IMR-90 (cell line): ENCODE data around the gene MRPL10. TPM values are rescaled to one million over a fixed set of nuclear protein-coding genes. Genes with fewer than 3 reads are reported as not detected.

Source experiments
- ATAC-seq: fragments of 200-7000 bp; cut with Tn5 transposase; 2 replicates; pipeline ENCODE4 v1.9.1; 2020; ENCODE audit warnings: low read depth, mild to moderate bottlenecking, moderate library complexity
- BruUV-seq: library from RNA; stranded (reverse); fragments of 400-500 nt; replicated peaks from 2 replicates; lab custom pipeline; 2021; lab: Mats Ljungman, UMichigan
- CTCF ChIA-PET: fragments of 300-600 bp; formaldehyde crosslinking; extraction: SDS; loops from one replicate; lab custom pipeline; 2021; ENCODE audit warnings: antibody characterized with exemption; lab: Yijun Ruan, JAX
- POLR2A ChIA-PET: fragments of 300-600 bp; sonication (Branson Sonifier 250); formaldehyde crosslinking; loops from one replicate; lab custom pipeline; 2022; ENCODE audit warnings: antibody characterized with exemption; ENCODE audit not compliant: unreplicated experiment; lab: Charles Lee
- DNase-seq: peaks from one replicate; pipeline ENCODE4 v3.0.0; 2013
- H2AFZ ChIP-seq: replicated peaks from 2 replicates; pipeline ENCODE3; 2013; ENCODE audit warnings: low read length, mild to moderate bottlenecking; ENCODE audit not compliant: poor library complexity
- H2AK5ac ChIP-seq: 2 replicates; pipeline ENCODE4 v1.6.1; 2013; ENCODE audit warnings: low read depth, low read length, inconsistent platforms
- H2AK9ac ChIP-seq: replicated peaks from 2 replicates; pipeline ENCODE3; 2013; ENCODE audit warnings: mild to moderate bottlenecking, low read depth, low read length, moderate library complexity; ENCODE audit not compliant: poor library complexity
- H2BK120ac ChIP-seq: 2 replicates; pipeline ENCODE4 v1.6.1; 2013; ENCODE audit warnings: low read depth, low read length, inconsistent platforms
- H2BK15ac ChIP-seq: 3 replicates; pipeline ENCODE4 v1.6.1; 2013; ENCODE audit warnings: low read depth, low read length, inconsistent platforms
- H2BK20ac ChIP-seq: 2 replicates; pipeline ENCODE4 v1.6.1; 2013; ENCODE audit warnings: low read depth, mild to moderate bottlenecking, inconsistent platforms, low read length, moderate library complexity
- H2BK5ac ChIP-seq: 2 replicates; pipeline ENCODE4 v1.6.1; 2013; ENCODE audit warnings: mild to moderate bottlenecking, low read depth, low read length, inconsistent platforms; ENCODE audit not compliant: poor library complexity, severe bottlenecking
- H3K14ac ChIP-seq: replicated peaks from 2 replicates; pipeline ENCODE4 v1.6.1; 2013; ENCODE audit warnings: low read depth, low read length, inconsistent platforms
- H3K18ac ChIP-seq: 2 replicates; pipeline ENCODE4 v1.6.1; 2013; ENCODE audit warnings: low read depth, low read length, control low read depth
- H3K23ac ChIP-seq: 2 replicates; pipeline ENCODE4 v1.6.1; 2013; ENCODE audit warnings: low read depth, low read length, inconsistent platforms
- H3K27ac ChIP-seq: 2 replicates; pipeline ENCODE4 v1.5.1; 2013; ENCODE audit warnings: mild to moderate bottlenecking, control low read depth, low read length; ENCODE audit not compliant: insufficient read depth
- H3K27me3 ChIP-seq: 2 replicates; pipeline ENCODE4 v1.6.1; 2013; ENCODE audit warnings: low read length; ENCODE audit not compliant: control insufficient read depth, insufficient read depth
- H3K36me3 ChIP-seq: 2 replicates; pipeline ENCODE4 v1.6.1; 2013; ENCODE audit warnings: low read length, mixed read lengths; ENCODE audit not compliant: control insufficient read depth, insufficient read depth
- H3K4ac ChIP-seq: 2 replicates; pipeline ENCODE4 v1.6.1; 2013; ENCODE audit warnings: low read depth, low read length, inconsistent platforms
- H3K4me1 ChIP-seq: 2 replicates; pipeline ENCODE4 v1.6.1; 2013; ENCODE audit warnings: low read length, mixed read lengths; ENCODE audit not compliant: control insufficient read depth, insufficient read depth
- H3K4me2 ChIP-seq: 2 replicates; pipeline ENCODE4 v1.6.1; 2013; ENCODE audit warnings: low read depth, mild to moderate bottlenecking, control low read depth, low read length, moderate library complexity
- H3K4me3 ChIP-seq: 2 replicates; pipeline ENCODE4 v1.5.1; 2013; ENCODE audit warnings: low read depth, mild to moderate bottlenecking, control low read depth, low read length, moderate library complexity; ENCODE audit not compliant: insufficient read depth
- H3K56ac ChIP-seq: 2 replicates; pipeline ENCODE4 v1.6.1; 2013; ENCODE audit warnings: low read length, inconsistent platforms; ENCODE audit not compliant: insufficient read depth; ENCODE audit errors: extremely low read depth
- H3K79me1 ChIP-seq, 2 experiments: 2 replicates each; pipeline ENCODE4 v1.6.1; 2013; ENCODE audit warnings: low read length in 2 of 2, inconsistent platforms in 1 of 2, low read depth in 1 of 2
- H3K9ac ChIP-seq: 2 replicates; pipeline ENCODE4 v1.6.1; 2013; ENCODE audit warnings: low read depth, low read length, control low read depth
- H3K9me1 ChIP-seq: 2 replicates; pipeline ENCODE4 v1.6.1; 2013; ENCODE audit warnings: low read length, inconsistent platforms; ENCODE audit not compliant: insufficient read depth
- H3K9me3 ChIP-seq: 2 replicates; pipeline ENCODE4 v1.6.1; 2013; ENCODE audit warnings: low read length; ENCODE audit not compliant: control insufficient read depth, insufficient read depth
- H4K20me1 ChIP-seq: 2 replicates; pipeline ENCODE4 v1.6.1; 2013; ENCODE audit warnings: low read length, inconsistent platforms; ENCODE audit not compliant: insufficient read depth
- H4K5ac ChIP-seq: 2 replicates; pipeline ENCODE4 v1.6.1; 2013; ENCODE audit warnings: mild to moderate bottlenecking, low read depth, low read length, control low read depth
- H4K8ac ChIP-seq, 2 experiments: 2 replicates each; pipeline ENCODE4 v1.6.1; 2013; ENCODE audit warnings: low read depth in 2 of 2, low read length in 2 of 2, control low read depth in 1 of 2, inconsistent platforms in 1 of 2
- H4K91ac ChIP-seq: 2 replicates; pipeline ENCODE4 v1.6.1; 2013; ENCODE audit warnings: low read depth, low read length, inconsistent platforms; ENCODE audit not compliant: insufficient read depth
- BHLHE40 ChIP-seq: fragments of 150-350 bp; IDR thresholded peaks from 2 replicates; pipeline ENCODE4 v1.6.1; 2016; ENCODE audit warnings: mild to moderate bottlenecking, low read depth, low read length
- CHD1 ChIP-seq: IDR thresholded peaks from 2 replicates; pipeline ENCODE4 v1.6.1; 2012; ENCODE audit warnings: low read depth, low read length, improper control_type of control experiment
- FOS ChIP-seq: fragments of 150-350 bp; IDR thresholded peaks from 2 replicates; pipeline ENCODE4 v1.6.1; 2016; ENCODE audit warnings: low read depth, low read length
- MAFK ChIP-seq: IDR thresholded peaks from 2 replicates; pipeline ENCODE4 v1.6.1; 2012; ENCODE audit warnings: low read depth, low read length, improper control_type of control experiment
- MAZ ChIP-seq: IDR thresholded peaks from 2 replicates; pipeline ENCODE4 v1.6.1; 2012; ENCODE audit warnings: low read depth, mild to moderate bottlenecking, low read length, improper control_type of control experiment, moderate library complexity, borderline replicate concordance
- MXI1 ChIP-seq: IDR thresholded peaks from 2 replicates; pipeline ENCODE4 v1.6.1; 2012; ENCODE audit warnings: low read depth, mild to moderate bottlenecking, low read length, moderate library complexity, borderline replicate concordance
- NFE2L2 ChIP-seq: fragments of 150-350 bp; IDR thresholded peaks from 2 replicates; pipeline ENCODE4 v1.6.1; 2016; ENCODE audit warnings: low read depth, mild to moderate bottlenecking, low read length
- POLR2A ChIP-seq: IDR thresholded peaks from 2 replicates; pipeline ENCODE4 v1.6.1; 2012; ENCODE audit warnings: mild to moderate bottlenecking, low read depth, low read length
- RAD21 ChIP-seq: IDR thresholded peaks from 2 replicates; pipeline ENCODE4 v1.6.1; 2012; ENCODE audit warnings: low read length, improper control_type of control experiment
- RCOR1 ChIP-seq: IDR thresholded peaks from 2 replicates; pipeline ENCODE4 v1.6.1; 2012; ENCODE audit warnings: mild to moderate bottlenecking, low read length, improper control_type of control experiment; ENCODE audit not compliant: insufficient replicate concordance
- RFX5 ChIP-seq: IDR thresholded peaks from 2 replicates; pipeline ENCODE4 v1.8.0; 2012; ENCODE audit warnings: low read depth, mild to moderate bottlenecking, low read length, moderate library complexity
- SMC3 ChIP-seq: fragments of 150-350 bp; IDR thresholded peaks from 2 replicates; pipeline ENCODE4 v1.6.1; 2016; ENCODE audit warnings: low read depth, mild to moderate bottlenecking, antibody characterized with exemption, low read length, moderate library complexity
- WGBS, 2 experiments: methylation state at CpG; one replicate each; pipeline versions ENCODE4 v1.1.5 to v1.1.7; 2013; ENCODE audit warnings: missing lambda C conversion rate in 2 of 2; ENCODE audit not compliant: insufficient read length in 1 of 2; ENCODE audit errors: extremely low coverage in 2 of 2; 5-methylcytosine and 5-hydroxymethylcytosine counted together
- dilution Hi-C: fragments of 300-500 bp; cut with HindIII; formaldehyde crosslinking; loops from one replicate; pipeline ENCODE4 v1.14.3; 2018; ENCODE audit warnings: low sequenced_read_pairs; ENCODE audit not compliant: unreplicated experiment
- in situ Hi-C: fragments of 300-500 bp; cut with MboI; formaldehyde crosslinking; loops from 3 replicates; pipeline ENCODE4 v1.14.3; 2019; ENCODE audit warnings: low sequenced_read_pairs, inconsistent platforms, mixed read lengths
- intact Hi-C: fragments of 100-400 bp; cut with micrococcal nuclease; formaldehyde crosslinking; loops from 2 replicates; pipeline ENCODE4 v1.10.0; 2022
- polyA plus RNA-seq, 3 experiments: library from polyadenylated mRNA; depleted of rRNA; stranded (reverse); fragments of >200 nt; gene quantifications; 2 replicates each; pipeline ENCODE4 v1.2.3, GENCODE V29; 2012; ENCODE audit warnings: low replicate concordance in 1 of 3
- total RNA-seq: library from RNA; depleted of rRNA; stranded (reverse); fragments of >200 nt; gene quantifications from 2 replicates; pipeline ENCODE4 v1.2.3, GENCODE V29; 2012
- TF ChIP-seq, protein P1 (sequence below): fragments of 150-350 bp; IDR thresholded peaks from 2 replicates; pipeline ENCODE4 v1.6.1; 2017; ENCODE audit warnings: mild to moderate bottlenecking, antibody characterized with exemption, low read length, low read depth
- TF ChIP-seq, protein P2 (sequence below): conservative IDR thresholded peaks from 2 replicates; pipeline ENCODE4 v1.5.1; 2012; ENCODE audit warnings: mild to moderate bottlenecking, low read depth, low read length, improper control_type of control experiment
- TF ChIP-seq, protein P3 (sequence below): fragments of 150-350 bp; IDR thresholded peaks from 2 replicates; pipeline ENCODE4 v1.6.1; 2016; ENCODE audit warnings: low read depth, mild to moderate bottlenecking, low read length, moderate library complexity, borderline replicate concordance

The MRPL10 gene
- total and polyA plus RNA-seq, 2 of the 4 experiments (the other 2 are of a cell fraction), result 32.3 to 61.8 TPM

DNA sequence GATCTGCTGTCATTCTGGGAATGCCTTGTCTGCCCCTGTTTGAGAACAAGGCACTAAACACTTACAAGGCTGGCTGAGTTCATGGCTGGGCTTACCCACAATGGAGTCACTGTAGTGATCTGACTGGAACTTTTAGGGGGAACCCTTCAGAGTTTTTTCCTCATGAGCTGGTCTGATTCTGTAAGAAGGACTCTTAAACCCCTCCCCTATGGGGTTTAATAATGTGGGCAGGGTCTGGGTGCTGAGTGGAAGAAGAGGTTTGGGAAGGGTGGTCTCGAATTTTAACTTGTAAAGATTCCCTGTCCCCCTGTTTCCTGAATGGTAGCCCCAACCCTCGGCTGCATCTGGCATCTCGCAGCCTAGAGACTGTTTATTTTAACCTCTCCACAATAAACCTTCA is 40.3 kb downstream of the MRPL10 start:
- POLR2A ChIA-PET, result no interaction called here

More for the DNA sequence above, 40.3 kb downstream of the MRPL10 start:
- no peak overlapping the region for H4K5ac ChIP-seq
- no peaks in the 10 kb centered on the region for H3K9me1 ChIP-seq
- no peaks in the 10 kb centered on the region for H3K79me1 ChIP-seq
- in situ Hi-C loops (no loop called here), dilution Hi-C loops (no loop called here), intact Hi-C loops (no loop called here)
- H2AK9ac ChIP-seq, result no peak overlapping the region
- no peak overlapping the region for H2AK5ac ChIP-seq
- CTCF ChIA-PET, result no interaction called here
- no peaks in the 10 kb centered on the region for H3K4me1 ChIP-seq
- H2AFZ ChIP-seq, result no peak overlapping the region
- no peak for ATAC-seq
- no TSS peak for BruUV-seq
- DNase-seq, result no peak
- H3K23ac ChIP-seq, result no peak overlapping the region
- no peak overlapping the region for H3K27ac ChIP-seq
- H3K4me2 ChIP-seq, result no peak overlapping the region
- no peak overlapping the region for H2BK120ac ChIP-seq
- H2BK20ac ChIP-seq, result no peak overlapping the region
- no peak overlapping the region for H4K91ac ChIP-seq
- H3K9me3 ChIP-seq, result no peaks in the 10 kb centered on the region
- H2BK15ac ChIP-seq, result no peak overlapping the region
- H3K56ac ChIP-seq, result no peak overlapping the region
- no peaks in the 10 kb centered on the region for H4K20me1 ChIP-seq
- no CpG with 5 or more reads among the region's 3 CpGs for WGBS, 2 experiments
- peaks cover 55% of the 10 kb centered on the region for H3K27me3 ChIP-seq
- no peaks in the 10 kb centered on the region for H3K36me3 ChIP-seq
- no peak overlapping the region for H3K9ac ChIP-seq
- H3K18ac ChIP-seq, result no peak overlapping the region
- no peak overlapping the region for H3K4me3 ChIP-seq
- no peak overlapping the region for H3K4ac ChIP-seq
- TF ChIP-seq MAFK (no peak), RAD21 (no peak), FOS (no peak), MXI1 (no peak), NFE2L2 (no peak), POLR2A (no peak), RCOR1 (no peak), BHLHE40 (no peak), MAZ (no peak), SMC3 (no peak), CHD1 (no peak), RFX5 (no peak)
- TF ChIP-seq, protein P1, sequence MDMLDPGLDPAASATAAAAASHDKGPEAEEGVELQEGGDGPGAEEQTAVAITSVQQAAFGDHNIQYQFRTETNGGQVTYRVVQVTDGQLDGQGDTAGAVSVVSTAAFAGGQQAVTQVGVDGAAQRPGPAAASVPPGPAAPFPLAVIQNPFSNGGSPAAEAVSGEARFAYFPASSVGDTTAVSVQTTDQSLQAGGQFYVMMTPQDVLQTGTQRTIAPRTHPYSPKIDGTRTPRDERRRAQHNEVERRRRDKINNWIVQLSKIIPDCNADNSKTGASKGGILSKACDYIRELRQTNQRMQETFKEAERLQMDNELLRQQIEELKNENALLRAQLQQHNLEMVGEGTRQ, result no peak
- TF ChIP-seq, protein P2, sequence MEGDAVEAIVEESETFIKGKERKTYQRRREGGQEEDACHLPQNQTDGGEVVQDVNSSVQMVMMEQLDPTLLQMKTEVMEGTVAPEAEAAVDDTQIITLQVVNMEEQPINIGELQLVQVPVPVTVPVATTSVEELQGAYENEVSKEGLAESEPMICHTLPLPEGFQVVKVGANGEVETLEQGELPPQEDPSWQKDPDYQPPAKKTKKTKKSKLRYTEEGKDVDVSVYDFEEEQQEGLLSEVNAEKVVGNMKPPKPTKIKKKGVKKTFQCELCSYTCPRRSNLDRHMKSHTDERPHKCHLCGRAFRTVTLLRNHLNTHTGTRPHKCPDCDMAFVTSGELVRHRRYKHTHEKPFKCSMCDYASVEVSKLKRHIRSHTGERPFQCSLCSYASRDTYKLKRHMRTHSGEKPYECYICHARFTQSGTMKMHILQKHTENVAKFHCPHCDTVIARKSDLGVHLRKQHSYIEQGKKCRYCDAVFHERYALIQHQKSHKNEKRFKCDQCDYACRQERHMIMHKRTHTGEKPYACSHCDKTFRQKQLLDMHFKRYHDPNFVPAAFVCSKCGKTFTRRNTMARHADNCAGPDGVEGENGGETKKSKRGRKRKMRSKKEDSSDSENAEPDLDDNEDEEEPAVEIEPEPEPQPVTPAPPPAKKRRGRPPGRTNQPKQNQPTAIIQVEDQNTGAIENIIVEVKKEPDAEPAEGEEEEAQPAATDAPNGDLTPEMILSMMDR, result no peak
- TF ChIP-seq, protein P3, sequence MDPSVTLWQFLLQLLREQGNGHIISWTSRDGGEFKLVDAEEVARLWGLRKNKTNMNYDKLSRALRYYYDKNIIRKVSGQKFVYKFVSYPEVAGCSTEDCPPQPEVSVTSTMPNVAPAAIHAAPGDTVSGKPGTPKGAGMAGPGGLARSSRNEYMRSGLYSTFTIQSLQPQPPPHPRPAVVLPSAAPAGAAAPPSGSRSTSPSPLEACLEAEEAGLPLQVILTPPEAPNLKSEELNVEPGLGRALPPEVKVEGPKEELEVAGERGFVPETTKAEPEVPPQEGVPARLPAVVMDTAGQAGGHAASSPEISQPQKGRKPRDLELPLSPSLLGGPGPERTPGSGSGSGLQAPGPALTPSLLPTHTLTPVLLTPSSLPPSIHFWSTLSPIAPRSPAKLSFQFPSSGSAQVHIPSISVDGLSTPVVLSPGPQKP, result no peak
- H4K8ac ChIP-seq, result no peak overlapping the region
- H2BK5ac ChIP-seq, result no peak overlapping the region
- no peak overlapping the region for H3K14ac ChIP-seq
